ENCODE data around the gene C1orf141.
A peak's percentile ranks its signal among the peaks of the same experiment; 100 is the strongest.

The C1orf141 gene

GRCh38 chr1:67058242-67058641 lies 76.5 kb downstream of the C1orf141 start:
- no peak overlapping the region for H2BK15ac ChIP-seq (ENCODE audit: low read depth, poor library complexity, severe bottlenecking)
- no peak overlapping the region for H3K27ac ChIP-seq (ENCODE audit: low read length, poor library complexity, severe bottlenecking)
- no peak overlapping the region for H2AK5ac ChIP-seq (ENCODE audit: low read length, severe bottlenecking)
- no peak overlapping the region for H2BK12ac ChIP-seq (ENCODE audit: low read length in 2 of 2)
- H3K4ac ChIP-seq (ENCODE audit: low read depth in 1 of 2, low read length in 2 of 2): no peak overlapping the region
- no peaks in the 10 kb centered on the region for H3K9me3 ChIP-seq (ENCODE audit: control insufficient read depth, low read length)
- no peak overlapping the region for H3K23ac ChIP-seq (ENCODE audit: low read length in 2 of 2)
- H3K36me3 ChIP-seq (ENCODE audit: control insufficient read depth in 1 of 2, insufficient read depth in 2 of 2, low read depth in 1 of 2, low read length in 2 of 2): no peaks in the 10 kb centered on the region
- H4K91ac ChIP-seq (ENCODE audit: low read length): no peak overlapping the region
- no peak overlapping the region for H4K8ac ChIP-seq (ENCODE audit: low read length)
- no peak overlapping the region for H3K4me3 ChIP-seq (ENCODE audit: insufficient read depth in 1 of 2, low read depth in 1 of 2, low read length in 2 of 2)
- DNase-seq: no peak
- no peak overlapping the region for H3K4me2 ChIP-seq (ENCODE audit: low read length, poor library complexity, severe bottlenecking)
- H2AFZ ChIP-seq (ENCODE audit: low read depth, low read length): no peak overlapping the region
- H3K18ac ChIP-seq (ENCODE audit: low read depth in 1 of 2, low read length in 2 of 2): no peak overlapping the region
- H2BK120ac ChIP-seq (ENCODE audit: low read depth, low read length): no peak overlapping the region
- peaks cover 1% of the 10 kb centered on the region for H3K79me1 ChIP-seq (replicated peaks; ENCODE audit: low read length, poor library complexity, severe bottlenecking)
- H3K4me1 ChIP-seq (ENCODE audit: control insufficient read depth, insufficient read depth, low read depth, low read length): no peaks in the 10 kb centered on the region
- no peak overlapping the region for H3K9ac ChIP-seq (ENCODE audit: low read length)
- 100% methylated on average over 1 of the region's 1 CpG for WGBS
- no peak overlapping the region for H2BK5ac ChIP-seq (ENCODE audit: low read depth, low read length, poor library complexity, severe bottlenecking)
- H3K14ac ChIP-seq (ENCODE audit: low read length in 2 of 2): no peak overlapping the region
- H3K27me3 ChIP-seq (ENCODE audit: control insufficient read depth in 1 of 2, insufficient read depth in 1 of 2, low read length in 2 of 2): no peaks in the 10 kb centered on the region

DNA sequence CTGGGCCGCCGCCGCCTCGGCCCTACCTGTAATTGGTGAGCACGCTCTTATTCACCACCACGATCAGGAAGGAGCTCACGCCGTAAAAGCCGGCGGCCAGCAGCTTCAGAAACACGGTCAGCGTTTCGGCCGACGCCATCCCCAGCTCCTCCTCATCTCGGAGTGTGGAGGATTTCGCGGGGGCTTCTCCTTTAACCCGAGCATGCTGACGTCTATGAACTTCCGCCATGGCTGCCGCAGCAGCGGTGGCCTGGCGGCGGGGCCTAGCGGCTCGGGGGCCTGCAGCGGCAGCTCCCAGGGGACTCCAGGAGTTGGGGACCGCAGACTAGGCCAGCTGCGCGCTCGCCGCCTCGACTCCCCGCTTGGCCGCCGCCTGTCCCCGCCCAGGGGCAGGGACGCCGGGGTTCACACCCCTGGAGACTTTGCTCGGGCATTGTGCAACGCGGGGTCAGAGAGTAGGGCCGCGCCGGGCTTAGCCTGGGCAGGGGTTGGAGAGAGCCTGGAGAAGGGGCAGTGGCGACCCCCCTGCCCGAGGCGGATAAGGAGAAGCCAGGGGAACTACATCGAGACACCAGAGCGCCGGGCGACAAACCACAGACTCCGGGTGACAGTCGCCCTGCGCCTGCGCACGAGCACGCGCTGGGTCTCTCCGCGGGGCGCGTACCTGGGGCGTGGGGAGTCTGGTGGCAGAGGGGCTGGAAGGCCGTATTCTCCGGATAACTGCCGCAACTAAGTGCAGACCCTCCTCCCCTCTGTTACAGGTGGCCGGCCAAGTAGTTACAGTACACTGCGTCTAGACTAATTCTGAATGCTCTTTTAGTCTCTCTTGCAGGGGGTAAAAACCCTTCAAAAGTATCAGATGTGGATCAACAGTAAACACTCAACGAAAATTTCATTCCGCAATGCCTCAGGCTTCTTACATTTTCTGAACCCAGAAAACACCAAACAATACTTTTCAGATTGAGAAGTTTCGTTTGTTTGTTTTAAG lies 80.7 kb downstream of the C1orf141 start, which contains the start of gene SLC35D1:
Gene SLC35D1, minus strand, starts transcription at position 364 of the 988 bp plus-strand sequence. Its CDS starts 135 bp downstream, at position 229.
- H2AFZ ChIP-seq (ENCODE audit: low read depth, low read length): peak within 1 kb of the TSS; percentile 96
- peak within 1 kb of the TSS; percentile 99 for H3K4me2 ChIP-seq (ENCODE audit: low read length, poor library complexity, severe bottlenecking)
- H2BK5ac ChIP-seq (ENCODE audit: low read depth, low read length, poor library complexity, severe bottlenecking): peak within 1 kb of the TSS; percentile 82
- peak within 1 kb of the TSS; percentile 91 to 92 for H3K4me3 ChIP-seq (ENCODE audit: insufficient read depth in 1 of 2, low read depth in 1 of 2, low read length in 2 of 2)
- peak within 1 kb of the TSS; percentile 83 for H4K91ac ChIP-seq (ENCODE audit: low read length)
- DNase-seq: peak; percentile 74
- peak within 1 kb of the TSS; percentile 93 for H3K9ac ChIP-seq (ENCODE audit: low read length)
- no peak within 1 kb of the TSS for H2AK5ac ChIP-seq (ENCODE audit: low read length, severe bottlenecking)
- H2BK12ac ChIP-seq (ENCODE audit: low read length in 2 of 2): peak within 1 kb of the TSS; percentile 54 to 94
- H2BK15ac ChIP-seq (ENCODE audit: low read depth, poor library complexity, severe bottlenecking): peak within 1 kb of the TSS; percentile 93
- H4K8ac ChIP-seq (ENCODE audit: low read length): peak within 1 kb of the TSS; percentile 92
- H3K14ac ChIP-seq (ENCODE audit: low read length in 2 of 2): peak within 1 kb of the TSS in 1 of 2 experiments; percentile 97
- H3K36me3 ChIP-seq (ENCODE audit: control insufficient read depth in 1 of 2, insufficient read depth in 2 of 2, low read depth in 1 of 2, low read length in 2 of 2): peaks cover under 1 to 18% of the 10 kb centered on the region in 2 experiments
- H3K4ac ChIP-seq (ENCODE audit: low read depth in 1 of 2, low read length in 2 of 2): peak within 1 kb of the TSS; percentile 20 to 95
- peak within 1 kb of the TSS; percentile 99 for H3K18ac ChIP-seq (ENCODE audit: low read depth in 1 of 2, low read length in 2 of 2)
- WGBS: 1% methylated on average over 67 of the region's 73 CpGs
- peak within 1 kb of the TSS; percentile 69 for H3K27ac ChIP-seq (ENCODE audit: low read length, poor library complexity, severe bottlenecking)
- no peaks in the 10 kb centered on the region for H3K9me3 ChIP-seq (ENCODE audit: control insufficient read depth, low read length)
- H3K27me3 ChIP-seq (ENCODE audit: control insufficient read depth in 1 of 2, insufficient read depth in 1 of 2, low read length in 2 of 2): no peaks in the 10 kb centered on the region
- H2BK120ac ChIP-seq (ENCODE audit: low read depth, low read length): peak within 1 kb of the TSS; percentile 97
- H3K79me1 ChIP-seq (replicated peaks; ENCODE audit: low read length, poor library complexity, severe bottlenecking): peaks cover 6% of the 10 kb centered on the region
- H3K23ac ChIP-seq (ENCODE audit: low read length in 2 of 2): peak within 1 kb of the TSS; percentile 60 to 99
- no peaks in the 10 kb centered on the region for H3K4me1 ChIP-seq (ENCODE audit: control insufficient read depth, insufficient read depth, low read depth, low read length)

GRCh38 chr1:67053535-67053784 lies 81.3 kb downstream of the C1orf141 start:
- Histone ChIP-seq H2AK5ac (ENCODE audit: low read length, severe bottlenecking) (no peak overlapping the region), H3K18ac (ENCODE audit: low read depth in 1 of 2, low read length in 2 of 2) (peak overlapping the region; percentile 99), H3K9me3 (ENCODE audit: control insufficient read depth, low read length) (no peaks in the 10 kb centered on the region), H3K27ac (ENCODE audit: low read length, poor library complexity, severe bottlenecking) (peak overlapping the region; percentile 66), H3K27me3 (ENCODE audit: control insufficient read depth in 1 of 2, insufficient read depth in 1 of 2, low read length in 2 of 2) (no peaks in the 10 kb centered on the region), H3K4ac (ENCODE audit: low read depth in 1 of 2, low read length in 2 of 2) (peak overlapping the region; percentile 20 to 95), H2BK12ac (ENCODE audit: low read length in 2 of 2) (peak overlapping the region; percentile 54 to 89), H3K36me3 (ENCODE audit: control insufficient read depth in 1 of 2, insufficient read depth in 2 of 2, low read depth in 1 of 2, low read length in 2 of 2) (peaks cover 3 to 23% of the 10 kb centered on the region in 2 experiments), H2BK5ac (ENCODE audit: low read depth, low read length, poor library complexity, severe bottlenecking) (no peak overlapping the region), H2BK15ac (ENCODE audit: low read depth, poor library complexity, severe bottlenecking) (peak overlapping the region; percentile 93), H4K91ac (ENCODE audit: low read length) (peak overlapping the region; percentile 83), H4K8ac (ENCODE audit: low read length) (peak overlapping the region; percentile 90), H3K9ac (ENCODE audit: low read length) (peak overlapping the region; percentile 93), H3K79me1 (replicated peaks; ENCODE audit: low read length, poor library complexity, severe bottlenecking) (peaks cover 6% of the 10 kb centered on the region), H3K4me1 (ENCODE audit: control insufficient read depth, insufficient read depth, low read depth, low read length) (no peaks in the 10 kb centered on the region), H3K14ac (ENCODE audit: low read length in 2 of 2) (peak overlapping the region in 1 of 2 experiments; percentile 97), H3K4me2 (ENCODE audit: low read length, poor library complexity, severe bottlenecking) (peak overlapping the region; percentile 99), H2AFZ (ENCODE audit: low read depth, low read length) (peak overlapping the region; percentile 96), H3K23ac (ENCODE audit: low read length in 2 of 2) (peak overlapping the region; percentile 60 to 99), H3K4me3 (ENCODE audit: insufficient read depth in 1 of 2, low read depth in 1 of 2, low read length in 2 of 2) (peak overlapping the region; percentile 91 to 92), H2BK120ac (ENCODE audit: low read depth, low read length) (peak overlapping the region; percentile 97)
- DNase-seq: no peak
- under 1% methylated on average over 34 of the region's 34 CpGs for WGBS

Measured in mesenchymal stem cell (in vitro differentiated cells and primary cell).